K562 (cell line): Measurements from ENCODE around the gene ANK3. TPM values are rescaled to one million over a fixed set of nuclear protein-coding genes. Genes with fewer than 3 reads are reported as not detected.

Experiments
- ATAC-seq: fragments of 200-7000 bp; cut with Tn5 transposase; 3 replicates; pipeline ENCODE4 v1.9.1; 2020; ENCODE audit warnings: moderate library complexity
- BruUV-seq: library from RNA; stranded (reverse); fragments of 400-500 nt; replicated peaks from 2 replicates; lab custom pipeline; 2021; lab: Mats Ljungman, UMichigan
- CTCF ChIA-PET: fragments of 300-600 bp; formaldehyde crosslinking; extraction: SDS; loops from one replicate; lab custom pipeline; 2021; ENCODE audit warnings: low intra/inter-chr PET ratio; lab: Yijun Ruan, JAX
- POLR2A ChIA-PET: fragments of 300-600, 350-650 bp; sonication (Branson Sonifier 250); formaldehyde crosslinking; extraction: SDS; loops from one replicate; lab custom pipeline; 2021; ENCODE audit warnings: antibody characterized with exemption, inconsistent platforms; lab: Yijun Ruan, JAX
- DNase-seq, 4 experiments: peaks; one replicate each; pipeline versions ENCODE4 v3.0.0 to v3.0.0-alpha.2; 2011 to 2018; ENCODE audit warnings: low spot score in 3 of 4, mixed read lengths in 3 of 4; ENCODE audit errors: extremely low read depth in 1 of 4
- FAIRE-seq: peaks from 2 replicates; lab custom pipeline; 2011; peaks lifted over from hg19 to GRCh38; lab: Jason Lieb, UNC
- H2AFZ ChIP-seq: 2 replicates; pipeline ENCODE4 v1.6.0; 2011; ENCODE audit warnings: low read depth, low read length, control low read depth, inconsistent platforms
- H3K27ac ChIP-seq: fragments of 200-600 bp; 3 replicates; pipeline ENCODE4 v1.8.0; 2011; ENCODE audit warnings: low read depth, mild to moderate bottlenecking, control low read depth, inconsistent platforms, low read length, moderate library complexity, mixed read lengths; ENCODE audit errors: extremely low read depth
- H3K27me3 ChIP-seq, 2 experiments: fragments of 300-600 bp in 1 of 2; 2 replicates in 1 of 2; 3 replicates in 1 of 2; pipeline versions ENCODE4 v1.6.0 to v1.8.0; 2011; ENCODE audit warnings: inconsistent platforms in 2 of 2, low read length in 2 of 2, mild to moderate bottlenecking in 1 of 2, mixed read lengths in 1 of 2, moderate library complexity in 1 of 2; ENCODE audit not compliant: control insufficient read depth in 2 of 2, insufficient read depth in 2 of 2
- H3K36me3 ChIP-seq: fragments of 300-600 bp; 3 replicates; pipeline ENCODE4 v1.8.0; 2011; ENCODE audit warnings: mild to moderate bottlenecking, low read length, inconsistent platforms; ENCODE audit not compliant: control insufficient read depth, insufficient read depth
- H3K4me1 ChIP-seq, 2 experiments: fragments of 200-600 bp in 1 of 2; replicated peaks in 1 of 2; 2 replicates in 1 of 2; 3 replicates in 1 of 2; pipeline versions ENCODE4 v1.5.1 to v1.8.0; 2011; ENCODE audit warnings: inconsistent platforms in 2 of 2, low read length in 2 of 2, mild to moderate bottlenecking in 1 of 2, mixed read lengths in 1 of 2, moderate library complexity in 1 of 2; ENCODE audit not compliant: control insufficient read depth in 2 of 2, insufficient read depth in 2 of 2
- H3K4me2 ChIP-seq: 2 replicates; pipeline ENCODE4 v1.6.1; 2011; ENCODE audit warnings: low read length, control low read depth, inconsistent platforms, mixed read lengths; ENCODE audit not compliant: insufficient read depth
- H3K4me3 ChIP-seq: fragments of 200-600 bp; sonication (generic), shearing (Covaris generic); 2 replicates; pipeline ENCODE4 v1.5.1; 2016; ENCODE audit warnings: control low read depth, inconsistent platforms
- H3K79me2 ChIP-seq: fragments of 200-600 bp; 3 replicates; pipeline ENCODE4 v1.8.0; 2011; ENCODE audit warnings: low read length, inconsistent platforms; ENCODE audit not compliant: control insufficient read depth, insufficient read depth
- H3K9ac ChIP-seq, 2 experiments: 2 replicates each; pipeline versions ENCODE4 v1.6.0 to v1.6.1; 2011; ENCODE audit warnings: low read depth in 2 of 2, low read length in 2 of 2, control low read depth in 1 of 2, inconsistent platforms in 1 of 2, mild to moderate bottlenecking in 1 of 2, mixed read lengths in 1 of 2; ENCODE audit not compliant: insufficient read depth in 1 of 2
- H3K9me1 ChIP-seq: one replicate; pipeline ENCODE4 v1.6.0; 2011; ENCODE audit warnings: inconsistent platforms, mild to moderate bottlenecking, low read length, moderate library complexity; ENCODE audit not compliant: control insufficient read depth, insufficient read depth
- H3K9me3 ChIP-seq: replicated peaks from 2 replicates; pipeline ENCODE4 v1.5.1; 2011; ENCODE audit warnings: low read depth, low read length, inconsistent platforms; ENCODE audit not compliant: control insufficient read depth, insufficient read depth
- H4K20me1 ChIP-seq: replicated peaks from 2 replicates; pipeline ENCODE4 v1.6.1; 2011; ENCODE audit warnings: low read length, inconsistent platforms, mixed read lengths; ENCODE audit not compliant: control insufficient read depth, insufficient read depth
- ATF1 ChIP-seq, 2 experiments: fragments of 450-650 bp in 1 of 2; IDR thresholded peaks; 2 replicates each; pipeline ENCODE4 v1.6.1; 2016; ENCODE audit warnings: missing compliant biosample characterization in 1 of 2, missing genetic modification characterization in 1 of 2
- CCNT2 ChIP-seq: IDR thresholded peaks from 2 replicates; pipeline ENCODE4 v1.6.1; 2011; ENCODE audit warnings: borderline replicate concordance, low read depth, mild to moderate bottlenecking, moderate library complexity, mixed read lengths, low read length; ENCODE audit not compliant: insufficient read length; ENCODE audit errors: extremely low read depth
- CGGBP1 ChIP-seq: fragments of 250-450 bp; sonication (Bioruptor Pico); IDR thresholded peaks from 2 replicates; pipeline ENCODE4 v1.9.0; 2021; ENCODE audit warnings: mild to moderate bottlenecking
- CTBP1 ChIP-seq: fragments of 450-650 bp; IDR thresholded peaks from 2 replicates; pipeline ENCODE4 v1.6.1; 2016; ENCODE audit warnings: borderline replicate concordance
- HDAC1 ChIP-seq, 2 experiments: fragments of 450-650 bp; IDR thresholded peaks; 2 replicates each; pipeline ENCODE4 v1.6.1; 2016 to 2017; ENCODE audit warnings: inconsistent platforms in 1 of 2, mild to moderate bottlenecking in 1 of 2, moderate library complexity in 1 of 2
- HDGF ChIP-seq: fragments of 450-650 bp; IDR thresholded peaks from 2 replicates; pipeline ENCODE4 v1.6.1; 2016
- NFE2 ChIP-seq: IDR thresholded peaks from 2 replicates; pipeline ENCODE4 v1.6.1; 2014; ENCODE audit warnings: antibody characterized with exemption, low read depth
- RAD51 ChIP-seq: fragments of 450-650 bp; IDR thresholded peaks from 2 replicates; pipeline ENCODE4 v1.7.1; 2016; ENCODE audit warnings: low read depth, mild to moderate bottlenecking, borderline replicate concordance
- RUNX1 ChIP-seq: sonication (generic); IDR thresholded peaks from 2 replicates; pipeline ENCODE4 v1.6.1; 2016; ENCODE audit warnings: antibody characterized with exemption, low read depth
- SAFB ChIP-seq: fragments of 200-400 bp; formaldehyde crosslinking; IDR thresholded peaks from 2 replicates; pipeline ENCODE4 v1.6.1; 2017; ENCODE audit warnings: low read depth, low read length, borderline replicate concordance
- THRB ChIP-seq: fragments of 450-650 bp; formaldehyde crosslinking; conservative IDR thresholded peaks from 2 replicates; pipeline ENCODE4 v1.4.0; 2022; ENCODE audit warnings: mild to moderate bottlenecking, missing genetic modification characterization
- TRIM28 ChIP-seq: fragments of 450-650 bp; IDR thresholded peaks from 2 replicates; pipeline ENCODE4 v1.6.1; 2017
- ZKSCAN1 ChIP-seq: fragments of 150-350 bp; IDR thresholded peaks from 2 replicates; pipeline ENCODE4 v1.6.1; 2016; ENCODE audit warnings: low read depth, low read length
- ZMIZ1 ChIP-seq, 2 experiments: fragments of 150-350 bp in 1 of 2; IDR thresholded peaks; 2 replicates each; pipeline ENCODE4 v1.6.1; 2012 to 2016; ENCODE audit warnings: low read depth in 2 of 2, low read length in 2 of 2, mild to moderate bottlenecking in 1 of 2, moderate library complexity in 1 of 2
- ZNF23 ChIP-seq: fragments of 250-450 bp; sonication (Bioruptor Pico); IDR thresholded peaks from 2 replicates; pipeline ENCODE4 v1.4.0; 2020; ENCODE audit warnings: mild to moderate bottlenecking
- ZNF311 ChIP-seq: fragments of 250-450 bp; sonication (Bioruptor Pico); IDR thresholded peaks from 2 replicates; pipeline ENCODE4 v1.4.0; 2020; ENCODE audit warnings: mild to moderate bottlenecking, moderate library complexity
- ZNF445 ChIP-seq: fragments of 250-450 bp; sonication (Bioruptor Pico); IDR thresholded peaks from 2 replicates; pipeline ENCODE4 v1.4.0; 2020; ENCODE audit warnings: low read depth, mild to moderate bottlenecking, moderate library complexity
- WGBS: fragments of 100-300 bp; shearing (Covaris generic); methylation state at CpG from one replicate; pipeline ENCODE4 v1.1.6; 2016; ENCODE audit warnings: low coverage, mixed read lengths; ENCODE audit not compliant: insufficient coverage; ENCODE audit errors: missing lambda C conversion rate; 5-methylcytosine and 5-hydroxymethylcytosine counted together
- in situ Hi-C: fragments of 300-500 bp; cut with MboI; formaldehyde crosslinking; loops from 4 replicates; pipeline ENCODE4 v1.15.0; 2018; ENCODE audit warnings: inconsistent platforms, mixed read lengths
- intact Hi-C: fragments of 100-400 bp; cut with micrococcal nuclease; formaldehyde crosslinking; loops from 2 replicates; pipeline ENCODE4 v1.14.2; 2022
- polyA plus RNA-seq, 8 experiments: library from polyadenylated mRNA; depleted of rRNA in 4 of 8; stranded (reverse) in 5 of 8; unstranded in 3 of 8; fragments of >200 nt; fragmentation: Nextera tagmentation in 2 of 8; fragmentation: Illumina TruSeq in 1 of 8; extraction: Ambion mirVana in 2 of 8; extraction: Trizol in 1 of 8; gene quantifications; 2 replicates each; pipeline versions ENCODE4 v1.2.1 to v1.2.3, GENCODE V29; 2011 to 2014; ENCODE audit warnings: inconsistent platforms in 1 of 8, missing spikeins in 1 of 8
- total RNA-seq, 7 experiments: library from RNA; depleted of rRNA in 6 of 7; stranded (reverse); fragments of >200 nt in 6 of 7; fragmentation: Illumina TruSeq in 2 of 7; extraction: Trizol in 2 of 7; gene quantifications; 2 replicates each; pipeline versions ENCODE4 v1.2.1 to v1.2.3, GENCODE V29; 2011 to 2021; ENCODE audit warnings: low replicate concordance in 1 of 7

Gene ANK3
- total and polyA plus RNA-seq, 9 of the 15 experiments (the other 6 are each of a cell fraction or from before 2014, with no cell fraction given), result 10.0 to 32.3 (median 17.9) TPM

DNA sequence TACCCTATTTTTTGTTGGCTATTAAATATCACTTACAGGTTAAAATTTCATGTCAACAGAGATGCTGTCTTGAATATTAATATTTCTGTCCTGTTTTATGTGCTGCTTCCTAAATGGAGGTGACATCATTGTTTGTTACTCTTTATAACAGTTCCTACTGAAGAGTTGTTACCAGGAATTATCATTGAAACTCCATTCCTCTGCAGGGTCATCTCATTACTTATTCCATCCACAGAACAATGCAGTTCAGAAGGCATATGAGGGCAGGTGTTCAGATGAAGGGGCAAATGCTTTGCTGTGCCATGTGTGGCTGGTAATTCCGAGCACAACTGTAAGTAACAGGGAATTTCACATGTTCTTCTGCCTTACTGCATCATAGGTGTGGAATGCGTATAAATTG, 113.4 kb downstream of the ANK3 start:
- Histone ChIP-seq H4K20me1 (no peaks in the 10 kb centered on the region), H3K9me1 (no peaks in the 10 kb centered on the region), H2AFZ (no peak overlapping the region), H3K4me2 (no peak overlapping the region), H3K9me3 (no peaks in the 10 kb centered on the region), H3K27me3 (no peaks in the 10 kb centered on the region), H3K4me1 (peaks cover 2 to 10% of the 10 kb centered on the region in 2 experiments; a peak in 4 of 5 replicates), H3K36me3 (no peaks in the 10 kb centered on the region), H3K4me3 (no peak overlapping the region), H3K9ac (no peak overlapping the region), H3K27ac (no peak overlapping the region), H3K79me2 (0 out of 3 replicates have a peak, but pooled peaks cover 4% of the 10 kb centered on the region)
- 70% methylated on average over 2 of the region's 2 CpGs for WGBS
- DNase-seq (no peak), FAIRE-seq (no peak), ATAC-seq (no peak)
- ChIA-PET POLR2A (no interaction called here), CTCF (interaction anchor here (0.6 kb wide), 1 partner anchor 110 kb away, joined by 4 read pairs; no protein-coding TSS in a partner anchor)
- no TSS peak for BruUV-seq
- no peak for TF ChIP-seq RUNX1
- TF ChIP-seq CGGBP1, result no peak
- no peak for TF ChIP-seq HDAC1 (IDR thresholded peaks at IDR 0.05)
- no peak for TF ChIP-seq ATF1 (CRISPR knock-in tag; IDR thresholded peaks at IDR 0.05)
- no peak for TF ChIP-seq ATF1 (tag; IDR thresholded peaks at IDR 0.05)
- TF ChIP-seq SAFB, result no peak
- no peak for TF ChIP-seq NFE2
- no peak for TF ChIP-seq RAD51
- TF ChIP-seq ZMIZ1 (IDR thresholded peaks at IDR 0.05; ENCODE audit: low read depth in 2 of 2, low read length in 2 of 2), result no peak
- no peak for TF ChIP-seq TRIM28
- no peak for TF ChIP-seq ZKSCAN1
- no peak for TF ChIP-seq CTBP1
- TF ChIP-seq ZNF311 (CRISPR knock-in tag), result no peak
- no peak for TF ChIP-seq CCNT2
- no peak for TF ChIP-seq HDGF
- no peak for TF ChIP-seq ZNF23 (CRISPR knock-in tag)
- no peak for TF ChIP-seq ZNF445 (CRISPR knock-in tag)
- no peak for TF ChIP-seq THRB (CRISPR knock-in tag)
- in situ Hi-C loops, result no loop called here
- intact Hi-C loops, result no loop called here
